Esophagus muscularis mucosa (tissue), 3 donors: ENCODE data around the gene RAD51B.

ENCODE experiments used
- POLR2A ChIP-seq: fragments of 450-650 bp; IDR thresholded peaks from one replicate; pipeline ENCODE4 v1.6.1; 2017; ENCODE audit warnings: antibody characterized with exemption, moderate library complexity, mild to moderate bottlenecking, low read depth
- TF ChIP-seq, protein P1 (sequence below), 3 experiments: fragments of 200-600 bp in 2 of 3; fragments of 450-650 bp in 1 of 3; sonication (generic) in 2 of 3; IDR thresholded peaks; one replicate each; pipeline ENCODE4 v1.5.1; 2017 to 2019; ENCODE audit warnings: antibody characterized with exemption in 3 of 3, mild to moderate bottlenecking in 2 of 3, moderate library complexity in 1 of 3

DNA sequence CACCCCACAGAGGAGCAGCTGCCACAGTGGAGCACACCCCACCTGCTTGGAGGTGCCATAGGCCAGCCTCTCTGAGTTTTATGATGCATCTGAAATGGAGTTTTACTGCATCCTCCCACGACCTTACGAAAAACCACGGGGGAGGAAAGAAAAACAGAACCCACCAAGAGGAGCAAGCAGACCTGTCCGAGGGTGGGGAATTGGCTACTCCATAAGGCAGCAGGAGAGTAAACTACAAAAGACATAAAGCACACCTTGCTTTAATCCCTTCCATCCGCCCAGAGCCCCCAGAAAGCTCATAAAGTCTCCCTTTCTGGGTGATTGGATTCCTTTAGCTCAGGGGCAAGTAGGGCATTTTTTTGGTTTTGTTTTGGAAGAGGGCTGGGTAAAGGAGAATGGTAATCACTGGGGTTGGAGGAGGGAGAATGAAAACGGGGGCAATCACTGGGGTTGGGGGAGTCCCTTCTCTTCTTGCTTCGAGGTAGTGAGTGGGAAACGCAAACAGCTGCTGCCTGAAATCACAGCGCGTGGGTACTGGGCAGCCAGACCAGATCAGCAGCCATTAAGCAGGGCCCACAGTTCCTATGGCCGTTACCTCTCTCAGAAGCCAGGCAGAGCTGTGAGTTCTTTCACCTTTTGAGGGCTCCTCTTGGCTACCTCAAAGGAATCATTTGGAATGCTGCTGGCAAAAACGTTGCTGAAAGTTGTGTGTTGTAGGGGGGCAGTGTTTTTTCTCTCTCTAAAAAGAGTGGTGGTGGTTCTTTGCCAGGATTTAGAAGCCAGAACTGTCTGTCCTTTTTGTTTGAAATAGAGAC, 539.6 kb downstream of the RAD51B start:
- TF ChIP-seq, protein P1, sequence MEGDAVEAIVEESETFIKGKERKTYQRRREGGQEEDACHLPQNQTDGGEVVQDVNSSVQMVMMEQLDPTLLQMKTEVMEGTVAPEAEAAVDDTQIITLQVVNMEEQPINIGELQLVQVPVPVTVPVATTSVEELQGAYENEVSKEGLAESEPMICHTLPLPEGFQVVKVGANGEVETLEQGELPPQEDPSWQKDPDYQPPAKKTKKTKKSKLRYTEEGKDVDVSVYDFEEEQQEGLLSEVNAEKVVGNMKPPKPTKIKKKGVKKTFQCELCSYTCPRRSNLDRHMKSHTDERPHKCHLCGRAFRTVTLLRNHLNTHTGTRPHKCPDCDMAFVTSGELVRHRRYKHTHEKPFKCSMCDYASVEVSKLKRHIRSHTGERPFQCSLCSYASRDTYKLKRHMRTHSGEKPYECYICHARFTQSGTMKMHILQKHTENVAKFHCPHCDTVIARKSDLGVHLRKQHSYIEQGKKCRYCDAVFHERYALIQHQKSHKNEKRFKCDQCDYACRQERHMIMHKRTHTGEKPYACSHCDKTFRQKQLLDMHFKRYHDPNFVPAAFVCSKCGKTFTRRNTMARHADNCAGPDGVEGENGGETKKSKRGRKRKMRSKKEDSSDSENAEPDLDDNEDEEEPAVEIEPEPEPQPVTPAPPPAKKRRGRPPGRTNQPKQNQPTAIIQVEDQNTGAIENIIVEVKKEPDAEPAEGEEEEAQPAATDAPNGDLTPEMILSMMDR (IDR thresholded peaks at IDR 0.05), result no peak
- TF ChIP-seq POLR2A, result no peak
